ENCODE measurements around the gene NFATC3.

NFATC3 gene

DNA sequence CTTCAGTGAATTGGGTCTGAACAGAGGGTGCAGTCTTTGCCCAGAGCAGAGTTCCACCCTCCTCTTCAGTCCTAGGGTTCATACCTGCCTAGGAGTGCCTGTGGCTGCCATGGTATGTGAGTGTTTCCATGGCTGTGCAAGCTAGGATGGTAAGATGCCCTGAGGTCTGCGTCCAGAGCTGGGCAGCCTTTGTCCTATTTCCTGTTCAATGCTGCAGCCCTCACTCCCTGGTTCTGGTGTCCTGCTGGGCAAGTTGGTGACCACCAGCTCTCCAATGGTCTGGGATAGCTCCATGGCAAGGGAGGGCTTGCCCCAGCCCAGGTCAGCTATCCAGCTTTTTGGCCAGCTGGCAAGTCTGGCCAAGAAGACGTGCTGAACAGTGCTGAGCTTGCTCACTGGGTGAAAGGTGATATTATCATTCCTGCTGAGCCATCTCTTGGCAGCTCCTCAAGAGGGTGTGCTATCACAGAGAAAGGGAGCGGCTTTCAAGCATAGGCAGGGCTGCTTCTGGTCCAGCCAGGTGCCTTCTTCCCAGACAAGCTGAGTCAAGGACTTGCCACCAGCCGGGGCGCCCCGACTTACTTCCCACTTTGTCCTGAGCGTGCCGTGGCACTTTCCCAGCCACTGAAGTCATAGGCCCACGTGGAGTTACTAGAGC, 13.0 kb upstream of the NFATC3 start:
- no peak for FAIRE-seq
- DNase-seq (ENCODE audit: low spot score): no peak

DNA sequence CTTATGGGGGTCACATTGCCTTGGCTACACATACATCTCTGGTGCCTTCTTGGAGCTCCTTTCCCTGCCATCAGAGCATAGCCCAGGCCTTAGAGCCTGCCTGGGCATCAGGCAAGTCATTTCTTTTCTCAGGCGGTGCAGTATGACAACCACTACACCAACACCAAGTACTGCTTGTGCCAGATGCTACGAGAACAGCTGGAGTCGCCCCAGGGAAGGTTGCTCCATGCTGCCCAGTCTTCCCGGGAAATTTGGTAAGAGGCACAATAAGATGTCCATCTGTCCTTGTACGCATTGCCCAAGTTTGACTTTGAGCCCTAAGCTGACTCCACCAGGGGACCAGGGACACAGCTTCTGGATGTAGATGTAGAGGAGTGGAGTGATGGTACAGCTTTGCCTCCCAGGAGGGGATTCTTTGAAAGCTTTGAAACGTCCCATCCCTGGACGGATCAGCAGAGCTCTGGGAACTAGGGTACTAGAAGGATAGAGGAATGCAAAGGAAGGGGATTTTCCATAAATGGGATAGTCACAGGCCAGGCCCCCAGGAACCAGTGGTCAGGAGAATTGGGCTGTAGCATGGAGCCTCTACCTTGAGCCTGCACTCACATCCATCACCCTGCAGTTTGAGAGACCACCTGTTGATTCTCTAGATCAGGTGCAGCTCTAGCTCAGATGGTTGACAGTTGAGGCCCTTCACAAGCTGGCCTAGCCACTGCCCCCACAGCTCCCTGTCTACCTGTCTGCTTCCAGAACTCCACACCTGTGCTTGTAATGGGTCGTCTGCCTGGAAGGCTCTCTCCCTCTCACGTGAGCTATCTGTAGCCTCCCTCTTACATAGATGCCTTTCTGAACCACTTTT, 11.0 kb upstream of the NFATC3 start:
- no peak for DNase-seq (ENCODE audit: low spot score)
- FAIRE-seq: no peak

DNA sequence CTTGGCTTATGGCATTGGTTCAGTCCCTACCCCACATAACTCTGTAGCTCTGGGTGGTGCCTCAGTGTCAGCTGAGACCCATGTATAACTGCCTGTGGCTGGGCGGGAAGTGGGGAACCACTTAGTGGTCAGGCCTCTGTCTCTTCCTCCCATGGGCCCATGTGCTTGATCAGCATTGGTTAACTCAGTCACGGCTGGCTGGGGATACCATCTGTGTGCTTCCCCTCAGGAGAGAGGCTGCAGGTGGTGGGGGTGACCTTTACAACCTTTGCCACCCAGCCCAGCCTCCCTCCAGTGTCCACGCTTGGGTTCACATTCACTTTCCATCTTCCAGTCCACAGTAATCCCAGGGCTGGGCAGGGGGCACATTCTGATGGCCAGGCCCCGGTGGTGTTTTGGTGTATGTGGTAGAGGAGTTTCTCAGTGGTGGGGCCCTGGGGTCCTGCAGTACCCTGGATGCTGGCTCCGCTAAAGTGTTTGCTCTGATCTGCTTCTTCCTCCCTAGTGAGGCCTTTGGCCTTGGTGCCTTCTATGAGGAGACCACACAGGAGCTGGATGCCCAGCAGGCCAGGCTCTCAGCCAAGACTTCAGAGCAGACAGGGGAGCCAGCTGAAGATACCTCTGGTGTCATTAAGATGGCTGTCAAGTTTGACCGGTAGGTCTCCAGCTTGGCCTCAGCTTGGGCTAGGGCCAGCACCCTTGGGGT, 10.2 kb upstream of the NFATC3 start:
- FAIRE-seq (no peak), DNase-seq (ENCODE audit: low spot score) (no peak)

DNA sequence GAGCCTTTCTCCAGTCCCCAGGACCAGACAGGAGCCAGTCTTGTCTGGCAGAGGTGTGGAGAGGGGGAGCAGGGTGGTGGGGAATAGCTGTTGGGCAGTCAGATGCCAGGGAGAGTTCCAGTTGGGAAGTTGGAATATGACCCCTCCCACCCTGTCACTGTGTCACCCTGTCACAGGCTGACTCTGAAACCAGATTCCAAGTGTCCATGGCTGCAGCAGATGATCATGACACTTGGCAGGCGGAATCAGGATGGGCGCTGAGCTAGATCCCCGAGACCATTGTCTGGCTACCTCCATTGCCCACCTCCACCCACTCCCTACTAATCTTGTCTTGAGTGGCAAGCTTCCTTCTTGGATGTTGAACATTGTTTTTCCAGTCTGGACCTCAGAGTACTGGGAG, 9.2 kb upstream of the NFATC3 start:
- DNase-seq (ENCODE audit: low spot score) (no peak), FAIRE-seq (no peak)

DNA sequence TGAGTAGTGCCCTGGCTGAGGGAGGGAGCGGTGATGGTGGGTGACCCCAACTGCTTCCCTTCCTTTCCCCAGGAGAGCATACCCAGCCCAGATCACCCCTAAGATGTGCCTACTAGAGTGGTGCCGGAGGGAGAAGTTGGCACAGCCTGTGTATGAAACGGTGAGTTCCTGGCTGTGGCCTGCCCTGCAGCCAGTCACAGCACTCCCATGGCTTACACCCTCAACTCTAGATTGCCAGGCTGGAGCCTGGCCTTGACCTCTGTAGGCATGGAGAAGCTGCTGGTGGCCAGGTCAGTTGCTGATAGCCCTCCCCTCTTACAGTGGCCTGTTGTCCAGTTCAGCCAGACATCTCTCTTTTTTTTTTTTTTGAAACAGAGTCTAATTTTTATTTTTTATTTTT, 8.6 kb upstream of the NFATC3 start:
- DNase-seq (ENCODE audit: low spot score) (no peak), FAIRE-seq (no peak)

DNA sequence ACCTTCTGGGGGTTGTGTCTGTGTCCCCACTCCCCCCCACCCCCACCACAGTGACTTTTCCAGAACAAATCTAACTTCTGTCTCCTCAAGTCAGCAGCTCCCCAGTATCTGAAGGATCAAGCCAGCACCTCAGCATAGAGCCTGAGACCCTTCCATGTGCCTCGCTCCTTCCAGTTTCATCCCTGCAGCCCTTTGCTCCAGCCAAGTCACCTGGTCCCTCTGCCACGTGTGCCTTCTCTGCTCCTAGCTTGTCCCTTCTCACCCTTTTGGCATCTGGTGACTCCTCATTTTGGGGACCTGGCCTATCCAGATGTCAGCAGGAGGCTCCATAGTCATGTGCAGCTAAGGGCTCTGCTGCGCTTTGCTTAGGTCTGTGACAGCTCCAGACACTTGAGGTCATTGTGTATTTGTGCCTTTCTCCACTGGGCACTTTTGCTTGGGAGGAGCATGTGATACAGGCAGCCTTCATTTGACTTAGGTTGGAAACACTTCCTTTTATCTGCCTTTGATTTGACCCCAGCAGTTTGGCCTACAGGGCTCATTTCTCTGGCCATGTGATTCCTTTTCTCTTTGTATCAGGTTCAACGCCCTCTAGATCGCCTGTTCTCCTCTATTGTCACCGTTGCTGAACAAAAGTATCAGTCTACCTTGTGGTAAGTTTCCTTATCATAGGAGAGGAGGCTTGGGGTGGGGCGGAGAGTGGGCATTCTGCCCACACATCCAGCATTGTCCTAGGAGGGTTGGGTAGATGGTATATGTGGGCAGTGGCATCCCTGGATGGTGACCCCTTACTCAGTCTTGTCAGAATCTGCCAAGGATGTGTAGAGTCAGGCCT, 7.1 kb upstream of the NFATC3 start:
- FAIRE-seq (no peak), DNase-seq (ENCODE audit: low spot score) (no peak)

DNA sequence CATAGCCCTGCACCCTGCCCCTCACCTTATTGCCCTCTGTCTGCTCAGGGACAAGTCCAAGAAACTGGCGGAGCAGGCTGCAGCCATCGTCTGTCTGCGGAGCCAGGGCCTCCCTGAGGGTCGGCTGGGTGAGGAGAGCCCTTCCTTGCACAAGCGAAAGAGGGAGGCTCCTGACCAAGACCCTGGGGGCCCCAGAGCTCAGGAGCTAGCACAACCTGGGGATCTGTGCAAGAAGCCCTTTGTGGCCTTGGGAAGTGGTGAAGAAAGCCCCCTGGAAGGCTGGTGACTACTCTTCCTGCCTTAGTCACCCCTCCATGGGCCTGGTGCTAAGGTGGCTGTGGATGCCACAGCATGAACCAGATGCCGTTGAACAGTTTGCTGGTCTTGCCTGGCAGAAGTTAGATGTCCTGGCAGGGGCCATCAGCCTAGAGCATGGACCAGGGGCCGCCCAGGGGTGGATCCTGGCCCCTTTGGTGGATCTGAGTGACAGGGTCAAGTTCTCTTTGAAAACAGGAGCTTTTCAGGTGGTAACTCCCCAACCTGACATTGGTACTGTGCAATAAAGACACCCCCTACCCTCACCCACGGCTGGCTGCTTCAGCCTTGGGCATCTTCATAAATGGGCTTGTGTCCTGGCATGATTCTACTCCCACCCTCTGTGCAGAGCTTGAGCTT, 6.3 kb upstream of the NFATC3 start:
- no peak for DNase-seq (ENCODE audit: low spot score)
- no peak for FAIRE-seq

DNA sequence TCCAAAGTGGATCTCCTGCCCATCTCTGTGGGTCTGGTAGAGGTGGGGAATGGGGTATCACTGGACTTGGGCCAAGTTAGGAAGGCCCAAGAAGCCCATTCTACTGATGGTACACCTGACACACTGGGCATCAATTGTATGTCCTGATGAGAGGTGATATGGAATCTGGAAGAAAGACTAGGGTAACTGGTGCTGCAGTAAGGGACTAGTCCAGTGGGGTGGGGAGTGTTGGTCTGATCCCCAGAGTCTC, 5.9 kb upstream of the NFATC3 start:
- no peak for DNase-seq (ENCODE audit: low spot score)
- no peak for FAIRE-seq

DNA sequence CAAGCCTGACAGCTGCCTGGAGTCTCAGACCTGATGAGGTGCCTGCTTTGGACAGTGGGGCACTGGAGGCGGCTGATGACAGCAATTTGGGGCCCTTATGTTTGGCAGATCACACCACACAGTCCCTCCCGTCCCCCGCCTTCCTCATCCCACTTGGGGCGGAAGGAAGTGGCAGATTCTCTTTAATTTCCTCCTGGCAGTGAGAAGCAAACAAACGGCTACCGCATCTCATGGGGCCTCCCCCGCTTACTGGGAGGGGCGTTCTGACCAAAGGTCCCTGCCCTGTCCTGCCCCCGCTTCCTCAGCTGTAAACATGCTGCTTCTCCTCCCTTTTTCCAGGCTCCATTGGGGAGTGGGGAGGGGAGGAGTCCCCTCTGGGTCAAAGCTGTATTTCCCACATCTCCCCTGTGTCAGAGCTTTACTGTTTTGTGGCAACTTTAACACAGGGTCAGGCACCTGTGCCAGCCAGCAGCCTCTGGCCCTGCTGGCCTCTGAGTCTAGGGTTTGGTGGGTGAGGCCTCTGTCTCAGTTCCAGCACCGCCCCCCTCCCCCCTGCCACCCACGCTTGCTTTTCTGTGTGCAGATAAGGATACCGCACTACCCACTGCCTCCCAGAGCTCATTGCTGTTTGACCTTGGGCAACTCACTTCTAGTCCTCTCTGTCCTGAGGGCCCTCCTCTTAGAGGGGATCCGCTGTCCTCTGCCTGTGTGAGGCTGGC, 5.4 kb upstream of the NFATC3 start:
- no peak for FAIRE-seq
- DNase-seq (ENCODE audit: low spot score): no peak

DNA sequence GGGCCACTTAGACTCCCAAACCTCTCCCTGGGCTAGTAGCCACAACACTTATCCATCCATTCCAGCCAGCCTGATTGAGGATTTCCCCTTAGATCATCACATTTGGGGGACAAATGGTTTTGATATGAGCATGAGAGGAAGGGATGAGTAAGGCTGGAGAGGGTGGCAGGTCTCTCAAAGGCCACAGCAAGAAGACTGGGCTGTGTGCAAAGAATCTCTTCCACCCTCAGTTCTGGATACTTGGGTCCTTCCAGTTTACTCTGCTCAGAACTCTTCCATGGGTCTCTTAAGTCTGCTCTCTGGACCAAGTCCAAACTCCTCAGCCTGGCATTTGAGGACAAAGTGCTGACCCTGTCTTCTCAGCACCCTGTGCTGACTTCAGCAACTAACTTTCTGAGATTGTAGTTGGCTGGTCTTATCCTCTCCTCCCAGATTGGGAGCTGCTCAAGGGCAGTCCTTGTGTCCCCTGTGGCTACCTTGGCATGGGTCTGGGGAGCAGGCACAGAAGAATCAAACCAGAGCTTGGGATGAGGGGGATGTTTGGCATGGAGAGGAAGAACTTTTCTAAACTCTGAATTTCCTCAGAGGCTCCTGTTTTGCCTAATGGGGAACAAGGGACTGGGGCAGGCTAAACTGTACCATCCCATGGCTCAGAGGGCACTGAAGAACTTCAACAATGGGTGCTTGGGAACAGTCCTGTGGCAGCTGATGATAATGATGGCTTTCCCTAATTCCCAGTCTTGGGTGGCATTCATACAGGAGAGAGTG, 3.1 kb upstream of the NFATC3 start:
- FAIRE-seq (no peak), DNase-seq (ENCODE audit: low spot score) (no peak)

DNA sequence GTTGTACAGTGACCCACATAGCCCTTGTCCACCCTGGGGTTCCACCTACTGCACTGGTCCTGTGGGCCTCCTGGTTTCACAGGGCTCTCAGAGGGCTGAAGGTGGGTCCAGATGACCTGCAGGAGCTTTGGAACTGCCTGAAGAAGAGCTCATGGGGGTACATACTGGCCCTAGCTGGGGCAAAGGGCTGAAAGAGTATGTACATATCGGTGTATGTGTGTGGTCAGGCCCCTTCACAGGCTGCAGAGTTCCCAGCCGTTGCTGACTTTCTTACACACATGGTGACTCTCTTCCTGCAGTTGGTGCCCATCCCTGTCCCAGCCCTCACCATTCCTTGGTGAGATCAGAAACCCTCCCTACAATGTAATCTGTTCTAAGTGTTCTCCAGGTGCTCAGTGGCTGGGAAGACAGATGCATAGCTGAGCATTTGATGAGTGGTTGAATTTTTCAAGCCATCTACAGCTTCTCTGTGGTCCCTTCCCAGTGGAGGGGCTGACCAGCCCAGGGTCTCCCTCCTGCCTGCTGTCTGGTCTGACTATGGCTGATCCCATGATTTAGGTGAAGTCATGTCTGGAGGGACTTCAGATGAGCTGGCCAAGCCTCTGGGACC, 2.4 kb upstream of the NFATC3 start:
- no peak for FAIRE-seq

DNA sequence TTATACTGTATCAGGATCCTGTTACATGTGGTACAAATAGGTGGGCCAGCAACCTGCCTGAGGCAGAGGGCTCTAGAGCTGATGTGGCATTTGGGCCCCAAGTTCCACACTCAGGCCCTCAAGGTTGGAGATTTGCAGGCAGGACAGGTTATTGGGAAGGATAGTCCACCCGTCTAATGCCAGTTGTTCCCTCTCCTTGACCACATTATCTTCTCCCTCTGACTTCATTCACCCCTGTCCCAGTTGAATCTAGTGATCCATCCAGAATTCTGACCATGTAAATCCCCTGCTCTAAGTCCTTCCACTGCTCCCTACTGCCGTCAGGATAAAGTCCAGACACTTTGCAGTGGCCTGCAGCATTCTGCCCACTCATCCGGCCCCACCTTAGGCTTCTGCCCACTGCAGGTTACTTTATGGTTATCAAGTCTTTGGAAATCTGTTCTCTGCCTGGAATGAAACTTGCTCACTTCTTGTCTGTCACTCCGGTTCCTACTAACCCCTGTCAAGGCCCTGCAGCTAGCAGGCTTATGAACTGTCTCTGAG, 1.9 kb upstream of the NFATC3 start:
- DNase-seq (ENCODE audit: low spot score): no peak
- no peak for FAIRE-seq

More for the DNA sequence above, 2.4 kb upstream of the NFATC3 start:
- no peak for DNase-seq (ENCODE audit: low spot score)

DNA sequence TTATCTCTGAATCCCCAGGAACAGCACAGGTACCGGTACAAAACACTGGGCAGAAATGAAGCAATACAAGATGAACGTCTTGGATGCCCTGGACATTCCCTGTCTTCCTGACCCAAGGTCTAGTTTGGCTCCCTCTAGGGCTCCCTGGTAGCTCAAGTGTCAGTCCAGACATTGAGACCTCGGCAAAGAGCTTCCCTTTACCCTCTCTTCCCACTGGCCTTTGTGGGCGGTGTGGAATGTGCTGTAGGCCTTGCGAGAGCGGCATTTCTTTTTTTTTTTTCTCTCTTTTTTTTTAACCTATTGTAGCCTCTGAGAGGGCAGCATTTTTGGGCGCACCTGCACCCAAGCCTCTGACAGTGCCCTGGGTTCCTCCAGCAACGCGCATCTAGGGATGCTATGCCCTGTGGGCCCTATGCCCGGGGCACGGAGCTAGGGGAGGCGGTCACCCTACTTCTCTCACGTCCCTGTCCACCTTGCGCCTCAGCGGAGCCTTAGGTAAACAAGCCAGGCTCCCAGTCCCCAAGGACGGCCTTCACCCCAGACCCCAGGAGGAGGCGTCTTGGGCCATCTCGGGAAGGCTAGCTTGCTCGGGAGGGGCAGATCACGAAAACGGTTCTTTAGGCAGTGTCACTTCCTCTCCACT, 1.2 kb upstream of the NFATC3 start:
- FAIRE-seq (no peak), DNase-seq (ENCODE audit: low spot score) (no peak)

DNA sequence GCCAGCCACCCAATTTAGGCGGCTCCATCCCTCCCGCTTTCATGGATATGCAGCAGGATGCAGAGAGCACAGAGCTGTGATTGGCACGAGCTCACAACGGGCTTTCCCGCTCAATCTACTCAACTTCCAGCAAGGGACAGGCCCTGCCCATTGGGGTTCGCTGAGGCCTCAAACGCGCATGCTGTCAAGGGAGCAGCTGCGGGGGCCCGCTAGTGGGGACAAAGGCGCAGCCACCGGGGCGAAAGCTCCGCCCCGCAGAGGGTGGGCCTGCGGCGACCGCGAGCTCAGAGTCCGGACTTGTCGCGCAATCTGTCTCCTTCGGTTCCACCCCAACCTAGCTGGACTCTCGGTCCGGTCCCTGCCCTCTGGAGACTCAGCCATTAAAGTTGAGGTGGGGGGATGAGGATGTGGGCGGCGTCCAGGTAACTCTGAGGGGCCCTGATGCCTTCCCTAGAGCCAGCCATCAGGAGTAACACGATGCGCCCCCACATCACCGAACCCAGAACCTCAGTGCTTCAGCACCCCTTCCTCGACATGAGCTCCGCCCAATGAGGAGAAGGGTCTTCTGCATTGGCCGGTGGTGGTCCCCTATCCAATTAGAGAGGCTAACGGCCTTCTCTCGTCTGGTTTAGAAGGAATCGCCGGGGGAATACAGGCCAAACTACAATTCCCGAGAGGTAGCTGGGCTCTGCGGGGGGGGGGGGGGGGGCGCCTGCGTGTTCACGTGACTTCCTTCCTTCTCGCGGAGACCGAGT, 489 bp upstream of the NFATC3 start:
- DNase-seq (ENCODE audit: low spot score): no peak
- FAIRE-seq: no peak

DNA sequence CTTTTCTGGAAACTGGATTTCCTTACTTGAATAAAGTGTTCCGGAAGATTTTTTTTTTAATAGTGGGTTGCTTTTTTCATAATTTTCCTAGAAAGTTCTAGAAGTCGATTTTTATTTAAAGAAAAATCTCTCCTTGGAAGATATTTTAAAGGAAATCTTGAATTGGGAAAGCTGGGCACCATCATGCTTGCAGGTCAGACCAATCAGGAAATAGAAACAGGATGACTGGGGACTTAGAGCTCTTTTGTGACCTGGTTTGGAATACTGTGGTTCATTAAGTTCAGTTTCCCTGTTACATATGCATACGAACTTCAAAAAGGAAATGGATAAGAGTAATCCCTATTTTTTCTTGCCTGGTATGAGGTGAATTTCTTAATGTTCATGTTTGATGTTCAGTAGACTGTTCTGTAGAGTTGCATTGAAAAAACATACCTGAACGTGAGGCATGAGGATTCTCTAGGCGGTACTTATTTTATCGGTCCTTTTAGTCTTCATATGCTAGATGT, 1.2 kb downstream of the NFATC3 start:
- FAIRE-seq: no peak
- peak; percentile 32 for DNase-seq (ENCODE audit: low spot score)

DNA sequence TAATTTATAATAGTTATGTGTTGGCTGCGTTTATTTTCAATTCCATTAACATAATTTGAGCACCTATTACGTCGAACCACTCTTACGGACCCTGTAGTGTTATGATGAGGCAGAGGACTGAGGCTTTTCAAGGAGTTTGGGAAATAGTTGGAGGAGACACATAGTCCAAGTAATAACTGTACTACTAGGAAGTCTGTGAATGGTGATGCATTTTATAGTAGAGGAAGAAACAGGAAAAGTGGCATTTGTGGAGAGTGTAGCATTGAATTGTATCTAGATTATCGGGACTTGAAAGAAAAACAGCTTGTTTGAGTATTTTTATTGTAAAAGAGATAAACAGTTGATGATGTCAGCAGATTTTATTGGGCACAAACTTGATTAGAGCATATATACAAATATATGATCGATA, 1.7 kb downstream of the NFATC3 start:
- no peak for DNase-seq (ENCODE audit: low spot score)
- FAIRE-seq: no peak

DNA sequence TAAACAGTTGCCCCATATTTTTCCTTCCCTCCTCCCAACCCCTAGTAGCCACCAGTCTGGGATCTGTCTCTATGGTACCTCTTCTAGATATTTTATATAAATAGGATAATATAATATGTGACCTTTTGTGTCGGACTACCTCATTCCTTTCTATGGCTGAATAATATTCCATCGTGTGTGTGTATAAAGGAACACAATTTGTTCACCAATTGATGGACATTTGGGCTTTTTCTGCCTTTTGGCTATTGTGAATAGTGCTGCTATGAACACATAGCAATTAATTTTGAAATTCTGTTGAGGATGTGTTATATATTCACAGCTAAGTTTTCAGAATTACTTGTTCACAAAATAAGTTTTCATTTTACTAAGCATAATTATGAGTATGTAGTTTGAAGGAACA, 2.5 kb downstream of the NFATC3 start:
- FAIRE-seq: no peak

More for the DNA sequence above, 2.5 kb downstream of the NFATC3 start:
- no peak for DNase-seq (ENCODE audit: low spot score)

Measured in urothelium cell line (cell line).